HepG2 (cell line): ENCODE results near the gene NEU4. TPM values are rescaled to one million over a fixed set of nuclear protein-coding genes. Genes with fewer than 3 reads are reported as not detected.
A peak's percentile ranks its signal among the peaks of the same experiment; 100 is the strongest.

Source experiments
- ATF3 ChIP-seq: sonication (generic); formaldehyde crosslinking; IDR thresholded peaks from 2 replicates; pipeline ENCODE4 v1.4.0; 2020; ENCODE audit warnings: missing genetic modification reagents
- GLI4 ChIP-seq: sonication (generic); formaldehyde crosslinking; IDR thresholded peaks from 2 replicates; pipeline ENCODE4 v1.5.1; 2020; ENCODE audit warnings: missing genetic modification reagents, mild to moderate bottlenecking, moderate library complexity, borderline replicate concordance
- RORA ChIP-seq: sonication (generic); formaldehyde crosslinking; IDR thresholded peaks from 2 replicates; pipeline ENCODE4 v1.5.0; 2020; ENCODE audit warnings: mild to moderate bottlenecking, missing genetic modification reagents, moderate library complexity
- polyA plus RNA-seq, 8 experiments: library from polyadenylated mRNA; depleted of rRNA in 3 of 8; stranded (reverse) in 7 of 8; unstranded in 1 of 8; fragments of >200 nt; fragmentation: Illumina TruSeq in 4 of 8; extraction: Trizol in 4 of 8; gene quantifications; 2 replicates each; pipeline versions ENCODE4 v1.2.1 to v1.2.3, GENCODE V29; 2011 to 2016; ENCODE audit warnings: low read depth in 4 of 8, missing spikeins in 1 of 8, mixed read lengths in 1 of 8; ENCODE audit not compliant: insufficient read depth in 1 of 8
- total RNA-seq, 5 experiments: library from RNA; depleted of rRNA; stranded (reverse); fragments of >200 nt; fragmentation: Illumina TruSeq; extraction: Trizol; gene quantifications; 2 replicates each; pipeline ENCODE4 v1.2.3, GENCODE V29; 2016; ENCODE audit warnings: low read depth in 1 of 5
- TF ChIP-seq, protein P1 (sequence below): sonication (generic); formaldehyde crosslinking; IDR thresholded peaks from 2 replicates; pipeline ENCODE4 v1.4.0; 2020; ENCODE audit warnings: missing genetic modification reagents
- TF ChIP-seq, protein P2 (sequence below): sonication (generic); formaldehyde crosslinking; IDR thresholded peaks from 2 replicates; pipeline ENCODE4 v1.4.0; 2020; ENCODE audit warnings: mild to moderate bottlenecking, missing genetic modification reagents
- TF ChIP-seq, protein P3 (sequence below): sonication (generic); formaldehyde crosslinking; IDR thresholded peaks from 2 replicates; pipeline ENCODE4 v1.5.0; 2020; ENCODE audit warnings: missing genetic modification reagents
- TF ChIP-seq, protein P4 (sequence below): sonication (generic); formaldehyde crosslinking; IDR thresholded peaks from 2 replicates; pipeline ENCODE4 v1.4.0; 2020; ENCODE audit warnings: missing genetic modification reagents

The NEU4 gene
- total and polyA plus RNA-seq, 2 of the 13 experiments (the other 11 are each of a cell fraction or from before 2014, with no cell fraction given): 53.5 to 107 TPM

DNA sequence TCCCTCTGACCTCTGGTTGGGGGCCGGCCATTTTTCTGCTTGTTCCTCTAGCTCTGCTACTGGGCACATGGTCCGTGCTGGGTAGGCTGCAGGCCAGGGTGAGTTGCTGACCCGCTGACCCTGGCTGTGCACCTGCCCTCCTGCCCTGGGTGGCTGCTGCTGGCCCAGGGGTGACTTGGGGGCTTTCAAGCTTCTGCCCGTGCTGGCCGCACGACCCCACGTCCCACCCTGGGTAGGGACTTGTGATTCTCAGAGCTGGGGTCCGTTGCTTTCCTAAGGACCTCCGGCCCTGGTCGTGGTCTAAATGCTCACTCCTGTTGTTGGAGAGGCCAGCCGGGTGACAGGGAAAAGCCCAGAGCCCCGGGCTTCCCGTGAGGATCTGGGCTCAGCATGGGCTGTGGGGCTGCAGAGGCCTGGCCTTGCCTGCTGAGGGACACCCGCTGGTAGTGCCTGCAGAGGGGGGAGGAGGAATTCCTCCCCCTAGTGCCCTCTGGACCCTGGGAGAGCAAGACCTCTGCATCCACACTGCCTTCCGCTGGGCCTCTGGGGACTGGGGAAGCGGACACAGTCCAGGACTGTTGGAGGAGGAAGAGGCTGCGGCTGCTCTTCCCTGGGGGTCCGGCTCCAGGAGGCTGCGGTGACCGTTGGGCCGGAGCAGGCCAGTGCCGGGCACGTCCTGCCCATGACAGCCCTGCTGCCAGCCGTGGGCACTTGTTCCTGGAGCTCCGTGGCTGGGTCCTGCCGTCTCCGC is 38.6 kb upstream of the NEU4 start (continued):
- TF ChIP-seq, protein P1, sequence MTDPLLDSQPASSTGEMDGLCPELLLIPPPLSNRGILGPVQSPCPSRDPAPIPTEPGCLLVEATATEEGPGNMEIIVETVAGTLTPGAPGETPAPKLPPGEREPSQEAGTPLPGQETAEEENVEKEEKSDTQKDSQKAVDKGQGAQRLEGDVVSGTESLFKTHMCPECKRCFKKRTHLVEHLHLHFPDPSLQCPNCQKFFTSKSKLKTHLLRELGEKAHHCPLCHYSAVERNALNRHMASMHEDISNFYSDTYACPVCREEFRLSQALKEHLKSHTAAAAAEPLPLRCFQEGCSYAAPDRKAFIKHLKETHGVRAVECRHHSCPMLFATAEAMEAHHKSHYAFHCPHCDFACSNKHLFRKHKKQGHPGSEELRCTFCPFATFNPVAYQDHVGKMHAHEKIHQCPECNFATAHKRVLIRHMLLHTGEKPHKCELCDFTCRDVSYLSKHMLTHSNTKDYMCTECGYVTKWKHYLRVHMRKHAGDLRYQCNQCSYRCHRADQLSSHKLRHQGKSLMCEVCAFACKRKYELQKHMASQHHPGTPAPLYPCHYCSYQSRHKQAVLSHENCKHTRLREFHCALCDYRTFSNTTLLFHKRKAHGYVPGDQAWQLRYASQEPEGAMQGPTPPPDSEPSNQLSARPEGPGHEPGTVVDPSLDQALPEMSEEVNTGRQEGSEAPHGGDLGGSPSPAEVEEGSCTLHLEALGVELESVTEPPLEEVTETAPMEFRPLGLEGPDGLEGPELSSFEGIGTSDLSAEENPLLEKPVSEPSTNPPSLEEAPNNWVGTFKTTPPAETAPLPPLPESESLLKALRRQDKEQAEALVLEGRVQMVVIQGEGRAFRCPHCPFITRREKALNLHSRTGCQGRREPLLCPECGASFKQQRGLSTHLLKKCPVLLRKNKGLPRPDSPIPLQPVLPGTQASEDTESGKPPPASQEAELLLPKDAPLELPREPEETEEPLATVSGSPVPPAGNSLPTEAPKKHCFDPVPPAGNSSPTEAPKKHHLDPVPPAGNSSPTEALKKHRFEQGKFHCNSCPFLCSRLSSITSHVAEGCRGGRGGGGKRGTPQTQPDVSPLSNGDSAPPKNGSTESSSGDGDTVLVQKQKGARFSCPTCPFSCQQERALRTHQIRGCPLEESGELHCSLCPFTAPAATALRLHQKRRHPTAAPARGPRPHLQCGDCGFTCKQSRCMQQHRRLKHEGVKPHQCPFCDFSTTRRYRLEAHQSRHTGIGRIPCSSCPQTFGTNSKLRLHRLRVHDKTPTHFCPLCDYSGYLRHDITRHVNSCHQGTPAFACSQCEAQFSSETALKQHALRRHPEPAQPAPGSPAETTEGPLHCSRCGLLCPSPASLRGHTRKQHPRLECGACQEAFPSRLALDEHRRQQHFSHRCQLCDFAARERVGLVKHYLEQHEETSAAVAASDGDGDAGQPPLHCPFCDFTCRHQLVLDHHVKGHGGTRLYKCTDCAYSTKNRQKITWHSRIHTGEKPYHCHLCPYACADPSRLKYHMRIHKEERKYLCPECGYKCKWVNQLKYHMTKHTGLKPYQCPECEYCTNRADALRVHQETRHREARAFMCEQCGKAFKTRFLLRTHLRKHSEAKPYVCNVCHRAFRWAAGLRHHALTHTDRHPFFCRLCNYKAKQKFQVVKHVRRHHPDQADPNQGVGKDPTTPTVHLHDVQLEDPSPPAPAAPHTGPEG (CRISPR knock-in tag): peak; percentile 62; the same call in 1 of the 2 replicates
- TF ChIP-seq RORA (no peak), GLI4 (CRISPR knock-in tag) (no peak), ATF3 (no peak; the same call in 1 of the 2 replicates)
- TF ChIP-seq, protein P2, sequence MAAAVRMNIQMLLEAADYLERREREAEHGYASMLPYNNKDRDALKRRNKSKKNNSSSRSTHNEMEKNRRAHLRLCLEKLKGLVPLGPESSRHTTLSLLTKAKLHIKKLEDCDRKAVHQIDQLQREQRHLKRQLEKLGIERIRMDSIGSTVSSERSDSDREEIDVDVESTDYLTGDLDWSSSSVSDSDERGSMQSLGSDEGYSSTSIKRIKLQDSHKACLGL (CRISPR knock-in tag): peak; percentile 47
- TF ChIP-seq, protein P3, sequence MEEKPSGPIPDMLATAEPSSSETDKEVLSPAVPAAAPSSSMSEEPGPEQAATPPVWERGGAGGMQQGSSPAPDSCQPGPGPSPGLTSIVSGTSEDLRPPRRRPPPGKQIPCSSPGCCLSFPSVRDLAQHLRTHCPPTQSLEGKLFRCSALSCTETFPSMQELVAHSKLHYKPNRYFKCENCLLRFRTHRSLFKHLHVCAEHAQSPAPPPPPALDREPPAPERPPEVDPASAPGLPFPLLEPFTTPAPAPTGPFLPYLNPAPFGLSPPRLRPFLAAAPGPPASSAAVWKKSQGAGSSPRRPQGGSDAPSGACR (CRISPR knock-in tag): peak; percentile 97
- TF ChIP-seq, protein P4, sequence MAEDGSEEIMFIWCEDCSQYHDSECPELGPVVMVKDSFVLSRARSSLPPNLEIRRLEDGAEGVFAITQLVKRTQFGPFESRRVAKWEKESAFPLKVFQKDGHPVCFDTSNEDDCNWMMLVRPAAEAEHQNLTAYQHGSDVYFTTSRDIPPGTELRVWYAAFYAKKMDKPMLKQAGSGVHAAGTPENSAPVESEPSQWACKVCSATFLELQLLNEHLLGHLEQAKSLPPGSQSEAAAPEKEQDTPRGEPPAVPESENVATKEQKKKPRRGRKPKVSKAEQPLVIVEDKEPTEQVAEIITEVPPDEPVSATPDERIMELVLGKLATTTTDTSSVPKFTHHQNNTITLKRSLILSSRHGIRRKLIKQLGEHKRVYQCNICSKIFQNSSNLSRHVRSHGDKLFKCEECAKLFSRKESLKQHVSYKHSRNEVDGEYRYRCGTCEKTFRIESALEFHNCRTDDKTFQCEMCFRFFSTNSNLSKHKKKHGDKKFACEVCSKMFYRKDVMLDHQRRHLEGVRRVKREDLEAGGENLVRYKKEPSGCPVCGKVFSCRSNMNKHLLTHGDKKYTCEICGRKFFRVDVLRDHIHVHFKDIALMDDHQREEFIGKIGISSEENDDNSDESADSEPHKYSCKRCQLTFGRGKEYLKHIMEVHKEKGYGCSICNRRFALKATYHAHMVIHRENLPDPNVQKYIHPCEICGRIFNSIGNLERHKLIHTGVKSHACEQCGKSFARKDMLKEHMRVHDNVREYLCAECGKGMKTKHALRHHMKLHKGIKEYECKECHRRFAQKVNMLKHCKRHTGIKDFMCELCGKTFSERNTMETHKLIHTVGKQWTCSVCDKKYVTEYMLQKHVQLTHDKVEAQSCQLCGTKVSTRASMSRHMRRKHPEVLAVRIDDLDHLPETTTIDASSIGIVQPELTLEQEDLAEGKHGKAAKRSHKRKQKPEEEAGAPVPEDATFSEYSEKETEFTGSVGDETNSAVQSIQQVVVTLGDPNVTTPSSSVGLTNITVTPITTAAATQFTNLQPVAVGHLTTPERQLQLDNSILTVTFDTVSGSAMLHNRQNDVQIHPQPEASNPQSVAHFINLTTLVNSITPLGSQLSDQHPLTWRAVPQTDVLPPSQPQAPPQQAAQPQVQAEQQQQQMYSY (CRISPR knock-in tag): peak; percentile 51; the same call in 1 of the 2 replicates
